ENCODE results near the gene HEYL. TPM values are rescaled to one million over a fixed set of nuclear protein-coding genes. Genes with fewer than 3 reads are reported as not detected.

HEYL gene
- polyA plus RNA-seq, 1 of the 3 experiments (the other 2 are of a cell fraction): not detected

DNA sequence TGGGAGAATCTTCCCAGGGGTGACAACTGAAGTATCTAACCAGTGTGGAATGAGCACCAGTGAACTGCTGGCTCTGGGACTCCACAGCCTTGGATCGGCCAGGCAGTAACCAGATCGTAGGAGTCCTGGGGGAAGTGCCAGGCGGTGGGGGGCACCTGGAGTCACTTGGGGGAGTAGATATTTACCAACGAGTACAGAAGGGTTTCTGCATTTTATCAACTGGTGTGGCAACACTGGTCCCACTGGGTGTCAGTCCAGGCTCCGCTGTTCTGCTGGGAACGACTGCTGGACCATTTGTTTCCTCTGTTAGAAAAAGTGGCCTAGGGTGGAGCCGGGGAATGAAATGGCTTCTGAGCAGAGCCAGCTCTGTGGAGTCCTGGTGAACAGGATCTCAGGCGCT lies 14.4 kb downstream of the HEYL start (continued):
- TF ChIP-seq, protein P1, sequence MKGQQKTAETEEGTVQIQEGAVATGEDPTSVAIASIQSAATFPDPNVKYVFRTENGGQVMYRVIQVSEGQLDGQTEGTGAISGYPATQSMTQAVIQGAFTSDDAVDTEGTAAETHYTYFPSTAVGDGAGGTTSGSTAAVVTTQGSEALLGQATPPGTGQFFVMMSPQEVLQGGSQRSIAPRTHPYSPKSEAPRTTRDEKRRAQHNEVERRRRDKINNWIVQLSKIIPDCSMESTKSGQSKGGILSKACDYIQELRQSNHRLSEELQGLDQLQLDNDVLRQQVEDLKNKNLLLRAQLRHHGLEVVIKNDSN (IDR thresholded peaks at IDR 0.05; ENCODE audit: borderline replicate concordance, low read depth): no peak
- TF ChIP-seq EP300 (IDR thresholded peaks at IDR 0.05; ENCODE audit: borderline replicate concordance in 1 of 2, low read depth in 1 of 2, low read length in 1 of 2) (no peak), CHD2 (IDR thresholded peaks at IDR 0.05; ENCODE audit: low read length, partially characterized antibody) (no peak), SIN3A (IDR thresholded peaks at IDR 0.05; ENCODE audit: borderline replicate concordance, low read depth, low read length) (no peak), MEF2A (IDR thresholded peaks at IDR 0.05; ENCODE audit: borderline replicate concordance, low read depth) (no peak), JUND (IDR thresholded peaks at IDR 0.05) (no peak), GATA2 (CRISPR knock-in tag; IDR thresholded peaks at IDR 0.05) (no peak), ELF1 (IDR thresholded peaks at IDR 0.05) (no peak)

DNA sequence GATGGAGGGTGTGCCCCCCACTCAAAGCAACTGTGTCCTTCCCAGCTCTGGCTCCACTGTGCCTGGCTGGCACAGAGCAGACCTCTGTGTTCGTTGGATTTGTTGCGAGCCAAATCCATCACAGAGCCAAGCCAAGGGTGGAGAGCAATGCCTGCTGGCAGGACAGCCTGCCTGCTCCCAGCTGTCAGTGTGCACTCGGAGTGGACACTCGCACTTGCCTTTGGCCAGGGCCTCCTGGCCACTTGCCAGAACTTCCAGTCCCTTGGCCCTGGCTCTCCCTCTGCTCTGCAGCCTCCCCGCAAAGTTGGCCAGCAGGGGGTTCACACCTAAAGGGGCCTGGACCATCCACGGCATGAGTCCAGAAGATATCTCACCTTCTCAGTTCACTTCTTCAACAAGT lies 16.4 kb downstream of the HEYL start:
- Histone ChIP-seq H3K27me3 (ENCODE audit: insufficient read depth) (peaks cover 4% of the 10 kb centered on the region), H2AFZ (ENCODE audit: low read depth) (no peak overlapping the region), H3K4me1 (ENCODE audit: control insufficient read depth in 1 of 2, insufficient read depth in 2 of 2, low read depth in 1 of 2, low read length in 1 of 2) (peaks cover 0 to 29% of the 10 kb centered on the region in 2 experiments; a peak in 1 of 4 replicates), H3K9me3 (no peaks in the 10 kb centered on the region), H3F3A (replicated peaks; ENCODE audit: insufficient read depth) (no peaks in the 10 kb centered on the region), H3K4me2 (no peak overlapping the region), H3K9me2 (no peaks in the 10 kb centered on the region), H3K27ac (ENCODE audit: low read depth in 2 of 2, low read length in 1 of 2) (no peak overlapping the region), H3K9ac (no peak overlapping the region), H3K4me3 (ENCODE audit: low read depth in 2 of 2, low read length in 1 of 2) (no peak overlapping the region), H3K36me3 (replicated peaks in 1 of 2; ENCODE audit: control insufficient read depth in 1 of 2, insufficient read depth in 2 of 2, low read length in 1 of 2) (no peaks in the 10 kb centered on the region), H4K20me1 (ENCODE audit: insufficient read depth) (no peaks in the 10 kb centered on the region), H3K79me2 (ENCODE audit: insufficient read depth) (no peaks in the 10 kb centered on the region)
- WGBS (ENCODE audit: low lambda C conversion rate): 73% methylated on average over 5 of the region's 6 CpGs
- ChIA-PET POLR2A (no interaction called here), CTCF (interaction anchor here (1.1 to 2.3 kb wide), 9 partner anchors 9 to 35 kb away, joined by 3 to 10 read pairs (median 4); no protein-coding TSS in a partner anchor)
- peak; percentile 45 for DNase-seq
- TF ChIP-seq RAD21 (IDR thresholded peaks at IDR 0.05; ENCODE audit: low read length) (no peak), RCOR1 (IDR thresholded peaks at IDR 0.05; ENCODE audit: low read length) (no peak), MXI1 (IDR thresholded peaks at IDR 0.05; ENCODE audit: low read depth, low read length) (no peak), TCF12 (IDR thresholded peaks at IDR 0.05) (no peak), YY1 (IDR thresholded peaks at IDR 0.05; ENCODE audit: low read depth) (no peak)
- TF ChIP-seq, protein P2, sequence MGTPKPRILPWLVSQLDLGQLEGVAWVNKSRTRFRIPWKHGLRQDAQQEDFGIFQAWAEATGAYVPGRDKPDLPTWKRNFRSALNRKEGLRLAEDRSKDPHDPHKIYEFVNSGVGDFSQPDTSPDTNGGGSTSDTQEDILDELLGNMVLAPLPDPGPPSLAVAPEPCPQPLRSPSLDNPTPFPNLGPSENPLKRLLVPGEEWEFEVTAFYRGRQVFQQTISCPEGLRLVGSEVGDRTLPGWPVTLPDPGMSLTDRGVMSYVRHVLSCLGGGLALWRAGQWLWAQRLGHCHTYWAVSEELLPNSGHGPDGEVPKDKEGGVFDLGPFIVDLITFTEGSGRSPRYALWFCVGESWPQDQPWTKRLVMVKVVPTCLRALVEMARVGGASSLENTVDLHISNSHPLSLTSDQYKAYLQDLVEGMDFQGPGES (IDR thresholded peaks at IDR 0.05; ENCODE audit: low read depth, low read length): no peak

DNA sequence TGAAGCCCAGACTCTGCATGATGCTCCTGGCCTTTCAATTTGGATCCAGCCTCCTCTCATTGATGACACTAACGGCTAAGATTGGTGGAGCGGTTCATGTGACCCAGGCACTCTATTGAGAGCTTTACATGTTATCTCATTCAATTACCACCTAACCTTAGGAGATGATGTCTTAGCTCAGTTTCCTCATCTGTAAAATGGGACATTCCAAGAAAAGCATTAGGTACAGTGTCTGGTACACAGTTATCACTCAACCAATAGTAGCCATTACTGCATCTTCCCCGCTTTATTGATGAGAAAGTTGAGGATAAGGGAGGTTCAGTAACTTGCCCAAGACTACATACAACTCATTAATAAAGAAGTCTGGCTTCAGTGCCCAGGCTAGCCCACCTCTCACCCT lies 17.0 kb downstream of the HEYL start:
- Histone ChIP-seq H3K4me1 (ENCODE audit: control insufficient read depth in 1 of 2, insufficient read depth in 2 of 2, low read depth in 1 of 2, low read length in 1 of 2) (peaks cover 0 to 29% of the 10 kb centered on the region in 2 experiments; a peak in 1 of 4 replicates), H3K4me2 (no peak overlapping the region), H3K9ac (no peak overlapping the region), H3K9me3 (no peaks in the 10 kb centered on the region), H3K4me3 (ENCODE audit: low read depth in 2 of 2, low read length in 1 of 2) (no peak overlapping the region), H3F3A (replicated peaks; ENCODE audit: insufficient read depth) (no peaks in the 10 kb centered on the region), H3K9me2 (no peaks in the 10 kb centered on the region), H3K79me2 (ENCODE audit: insufficient read depth) (no peaks in the 10 kb centered on the region), H4K20me1 (ENCODE audit: insufficient read depth) (no peaks in the 10 kb centered on the region), H2AFZ (ENCODE audit: low read depth) (no peak overlapping the region), H3K36me3 (replicated peaks in 1 of 2; ENCODE audit: control insufficient read depth in 1 of 2, insufficient read depth in 2 of 2, low read length in 1 of 2) (no peaks in the 10 kb centered on the region), H3K27ac (ENCODE audit: low read depth in 2 of 2, low read length in 1 of 2) (no peak overlapping the region), H3K27me3 (ENCODE audit: insufficient read depth) (peaks cover 4% of the 10 kb centered on the region)
- ChIA-PET POLR2A (no interaction called here), CTCF (interaction anchor here (1.1 to 2.3 kb wide), 8 partner anchors 10 to 36 kb away, joined by 3 to 10 read pairs (median 5); no protein-coding TSS in a partner anchor)
- 70% methylated on average over 3 of the region's 3 CpGs for WGBS (ENCODE audit: low lambda C conversion rate)
- no peak for DNase-seq
- TF ChIP-seq, protein P1 (IDR thresholded peaks at IDR 0.05; ENCODE audit: borderline replicate concordance, low read depth): no peak
- TF ChIP-seq RXRA (IDR thresholded peaks at IDR 0.05; ENCODE audit: borderline replicate concordance, low read depth) (no peak), FOXJ3 (CRISPR knock-in tag; IDR thresholded peaks at IDR 0.05) (no peak), NRF1 (IDR thresholded peaks at IDR 0.05; ENCODE audit: low read depth, low read length) (no peak), ELF1 (IDR thresholded peaks at IDR 0.05) (no peak), SIN3A (IDR thresholded peaks at IDR 0.05; ENCODE audit: borderline replicate concordance, low read depth, low read length) (no peak), MEF2A (IDR thresholded peaks at IDR 0.05; ENCODE audit: borderline replicate concordance, low read depth) (no peak), RAD21 (IDR thresholded peaks at IDR 0.05; ENCODE audit: low read length) (no peak), GATA2 (CRISPR knock-in tag; IDR thresholded peaks at IDR 0.05) (no peak), EZH2phosphoT487 (IDR thresholded peaks at IDR 0.05; ENCODE audit: borderline replicate concordance, low read depth) (no peak)
- TF ChIP-seq, protein P3, sequence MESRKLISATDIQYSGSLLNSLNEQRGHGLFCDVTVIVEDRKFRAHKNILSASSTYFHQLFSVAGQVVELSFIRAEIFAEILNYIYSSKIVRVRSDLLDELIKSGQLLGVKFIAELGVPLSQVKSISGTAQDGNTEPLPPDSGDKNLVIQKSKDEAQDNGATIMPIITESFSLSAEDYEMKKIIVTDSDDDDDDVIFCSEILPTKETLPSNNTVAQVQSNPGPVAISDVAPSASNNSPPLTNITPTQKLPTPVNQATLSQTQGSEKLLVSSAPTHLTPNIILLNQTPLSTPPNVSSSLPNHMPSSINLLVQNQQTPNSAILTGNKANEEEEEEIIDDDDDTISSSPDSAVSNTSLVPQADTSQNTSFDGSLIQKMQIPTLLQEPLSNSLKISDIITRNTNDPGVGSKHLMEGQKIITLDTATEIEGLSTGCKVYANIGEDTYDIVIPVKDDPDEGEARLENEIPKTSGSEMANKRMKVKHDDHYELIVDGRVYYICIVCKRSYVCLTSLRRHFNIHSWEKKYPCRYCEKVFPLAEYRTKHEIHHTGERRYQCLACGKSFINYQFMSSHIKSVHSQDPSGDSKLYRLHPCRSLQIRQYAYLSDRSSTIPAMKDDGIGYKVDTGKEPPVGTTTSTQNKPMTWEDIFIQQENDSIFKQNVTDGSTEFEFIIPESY (IDR thresholded peaks at IDR 0.05; ENCODE audit: borderline replicate concordance, low read depth): no peak
- TF ChIP-seq, protein P4, sequence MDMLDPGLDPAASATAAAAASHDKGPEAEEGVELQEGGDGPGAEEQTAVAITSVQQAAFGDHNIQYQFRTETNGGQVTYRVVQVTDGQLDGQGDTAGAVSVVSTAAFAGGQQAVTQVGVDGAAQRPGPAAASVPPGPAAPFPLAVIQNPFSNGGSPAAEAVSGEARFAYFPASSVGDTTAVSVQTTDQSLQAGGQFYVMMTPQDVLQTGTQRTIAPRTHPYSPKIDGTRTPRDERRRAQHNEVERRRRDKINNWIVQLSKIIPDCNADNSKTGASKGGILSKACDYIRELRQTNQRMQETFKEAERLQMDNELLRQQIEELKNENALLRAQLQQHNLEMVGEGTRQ (IDR thresholded peaks at IDR 0.05; ENCODE audit: borderline replicate concordance, low read depth, low read length): no peak
- TF ChIP-seq, protein P5, sequence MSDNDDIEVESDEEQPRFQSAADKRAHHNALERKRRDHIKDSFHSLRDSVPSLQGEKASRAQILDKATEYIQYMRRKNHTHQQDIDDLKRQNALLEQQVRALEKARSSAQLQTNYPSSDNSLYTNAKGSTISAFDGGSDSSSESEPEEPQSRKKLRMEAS (IDR thresholded peaks at IDR 0.05; ENCODE audit: low read depth): no peak

All from SK-N-SH (cell line).